CD4-positive, alpha-beta T cell treated with Interleukin-12 subunit alpha and Interleukin-12 subunit beta, for 1 hour (primary cell): Measurements from ENCODE around the gene ZNF831.
A peak's percentile ranks its signal among the peaks of the same experiment; 100 is the strongest.

Experiments used
- DNase-seq: peaks from one replicate; pipeline ENCODE4 v3.0.0-alpha.2; 2020

ZNF831 gene

GRCh38 chr20:59253779-59254319 is 90.2 kb downstream of the ZNF831 start:
- peak; percentile 37 for DNase-seq

- no peak for DNase-seq
Observed at GRCh38 chr20:59255256-59255655, 91.6 kb downstream of the ZNF831 start.

- peak; percentile 8 for DNase-seq
Observed at GRCh38 chr20:59258221-59258621, 94.6 kb downstream of the ZNF831 start.

GRCh38 chr20:59259946-59260345 is 96.3 kb downstream of the ZNF831 start:
- no peak for DNase-seq

GRCh38 chr20:59265298-59265697 is 101.7 kb downstream of the ZNF831 start:
- DNase-seq: no peak

- DNase-seq: no peak
Observed at GRCh38 chr20:59268870-59269269, 105.2 kb downstream of the ZNF831 start.

- no peak for DNase-seq
Observed at GRCh38 chr20:59269411-59270025, 105.9 kb downstream of the ZNF831 start.

- DNase-seq: no peak
Observed at GRCh38 chr20:59270380-59270779, 106.8 kb downstream of the ZNF831 start.

GRCh38 chr20:59273739-59274357 is 110.2 kb downstream of the ZNF831 start:
- DNase-seq: no peak

- DNase-seq: no peak
Observed at GRCh38 chr20:59276938-59277337, 113.3 kb downstream of the ZNF831 start.

- no peak for DNase-seq
Observed at GRCh38 chr20:59284470-59284869, 120.8 kb downstream of the ZNF831 start.

GRCh38 chr20:59289994-59290393 is 126.4 kb downstream of the ZNF831 start:
- DNase-seq: no peak

- DNase-seq: no peak
Observed at GRCh38 chr20:59291740-59292383, 128.2 kb downstream of the ZNF831 start.

GRCh38 chr20:59295531-59295930 is 131.9 kb downstream of the ZNF831 start:
- DNase-seq: no peak

GRCh38 chr20:59297686-59298085 is 134.1 kb downstream of the ZNF831 start:
- DNase-seq: no peak

- no peak for DNase-seq
Observed at GRCh38 chr20:59299945-59300332, 136.3 kb downstream of the ZNF831 start.

- no peak for DNase-seq
Observed at GRCh38 chr20:59300333-59301081, 136.9 kb downstream of the ZNF831 start, which contains the start of gene EDN3. EDN3 (plus strand) TSS chr20:59300611; CDS start chr20:59300813, 202 bp downstream.

GRCh38 chr20:59301343-59302007 is 137.9 kb downstream of the ZNF831 start:
- no peak for DNase-seq

GRCh38 chr20:59305908-59306655 is 142.5 kb downstream of the ZNF831 start:
- no peak for DNase-seq

GRCh38 chr20:59307270-59307669 is 143.6 kb downstream of the ZNF831 start:
- no peak for DNase-seq
